Measurements from ENCODE around the gene TMEM87B.

- no peak for TF ChIP-seq CTCF (IDR thresholded peaks at IDR 0.05)
- TF ChIP-seq POLR2A (IDR thresholded peaks at IDR 0.05), result no peak
- TF ChIP-seq EP300 (IDR thresholded peaks at IDR 0.05), result no peak
- TF ChIP-seq POLR2AphosphoS5 (IDR thresholded peaks at IDR 0.05), result no peak
These were observed 88.1 kb downstream of the TMEM87B start for GRCh38 chr2:112143150-112143549.
